ENCODE measurements around the gene PPP1R7. TPM values are rescaled to one million over a fixed set of nuclear protein-coding genes. Genes with fewer than 3 reads are reported as not detected.

PPP1R7 gene
- total RNA-seq, 1 donor from 2014 or later = 51.1 TPM

DNA sequence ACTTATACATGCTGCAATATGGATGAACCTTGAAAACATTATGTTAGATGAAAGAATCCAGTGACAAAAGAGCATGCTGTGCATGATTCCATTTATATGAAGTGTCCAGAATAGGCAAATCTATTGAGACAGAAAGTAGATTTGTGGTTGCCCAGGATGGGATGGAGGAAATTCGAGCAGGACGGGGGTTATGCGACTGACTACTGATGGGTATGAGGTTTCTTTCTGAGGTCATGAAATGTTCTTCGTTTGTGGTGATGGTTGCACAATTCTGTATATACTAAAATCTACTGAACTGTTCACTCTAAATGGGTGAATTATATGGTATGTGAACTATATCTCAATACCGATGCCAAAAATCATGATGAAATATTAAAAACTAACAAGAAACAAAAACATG is 29.3 kb upstream of the PPP1R7 start:
- Histone ChIP-seq H3K27ac (no peak overlapping the region), H3K9me3 (no peaks in the 10 kb centered on the region), H3K4me1 (no peaks in the 10 kb centered on the region), H3K27me3 (no peaks in the 10 kb centered on the region), H3K4me3 (no peak overlapping the region), H3K36me3 (no peaks in the 10 kb centered on the region)
- no peak for DNase-seq (ENCODE audit: extremely low spot score in 2 of 2)
- intact Hi-C loops (cut with DNase I) = no loop called here
- TF ChIP-seq, protein P1, sequence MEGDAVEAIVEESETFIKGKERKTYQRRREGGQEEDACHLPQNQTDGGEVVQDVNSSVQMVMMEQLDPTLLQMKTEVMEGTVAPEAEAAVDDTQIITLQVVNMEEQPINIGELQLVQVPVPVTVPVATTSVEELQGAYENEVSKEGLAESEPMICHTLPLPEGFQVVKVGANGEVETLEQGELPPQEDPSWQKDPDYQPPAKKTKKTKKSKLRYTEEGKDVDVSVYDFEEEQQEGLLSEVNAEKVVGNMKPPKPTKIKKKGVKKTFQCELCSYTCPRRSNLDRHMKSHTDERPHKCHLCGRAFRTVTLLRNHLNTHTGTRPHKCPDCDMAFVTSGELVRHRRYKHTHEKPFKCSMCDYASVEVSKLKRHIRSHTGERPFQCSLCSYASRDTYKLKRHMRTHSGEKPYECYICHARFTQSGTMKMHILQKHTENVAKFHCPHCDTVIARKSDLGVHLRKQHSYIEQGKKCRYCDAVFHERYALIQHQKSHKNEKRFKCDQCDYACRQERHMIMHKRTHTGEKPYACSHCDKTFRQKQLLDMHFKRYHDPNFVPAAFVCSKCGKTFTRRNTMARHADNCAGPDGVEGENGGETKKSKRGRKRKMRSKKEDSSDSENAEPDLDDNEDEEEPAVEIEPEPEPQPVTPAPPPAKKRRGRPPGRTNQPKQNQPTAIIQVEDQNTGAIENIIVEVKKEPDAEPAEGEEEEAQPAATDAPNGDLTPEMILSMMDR (IDR thresholded peaks at IDR 0.05) = no peak
- TF ChIP-seq POLR2AphosphoS5 (IDR thresholded peaks at IDR 0.05; ENCODE audit: insufficient read depth in 1 of 2, low read depth in 1 of 2) = no peak
- no peak for TF ChIP-seq POLR2A (IDR thresholded peaks at IDR 0.05)

DNA sequence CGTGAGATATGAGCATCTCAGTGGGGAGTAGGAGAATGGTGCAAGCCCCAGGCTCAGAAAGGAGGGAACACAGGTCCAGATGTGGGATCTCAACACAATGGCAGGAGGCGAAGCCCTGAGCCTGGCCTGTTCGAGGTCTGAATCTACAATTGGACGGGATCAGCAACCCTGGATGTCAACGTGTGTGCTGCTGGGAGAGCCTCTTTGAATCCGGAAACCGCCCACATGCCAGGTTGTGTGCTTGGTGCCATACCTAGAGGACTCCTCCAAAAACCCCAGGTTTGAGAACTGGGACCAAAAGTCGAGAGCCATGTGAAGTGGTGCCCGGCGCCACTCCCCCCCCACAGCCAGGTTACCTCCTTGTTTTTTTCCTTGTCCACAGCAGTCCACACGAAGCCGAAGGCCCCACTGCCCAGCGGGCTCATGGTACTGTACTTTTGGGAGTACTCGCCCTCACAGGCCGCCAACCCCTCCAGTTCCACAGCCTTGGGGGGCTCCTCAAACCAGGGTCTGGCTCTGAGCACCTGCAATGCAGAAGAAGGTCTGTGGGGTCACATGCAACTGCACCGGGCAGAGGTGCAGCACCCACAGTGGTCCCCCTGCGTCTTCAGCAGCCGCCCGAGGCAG is 27.8 kb upstream of the PPP1R7 start:
- H3K4me3 ChIP-seq = no peak overlapping the region
- no peaks in the 10 kb centered on the region for H3K9me3 ChIP-seq
- intact Hi-C loops (cut with DNase I) = no loop called here
- no peak overlapping the region for H3K27ac ChIP-seq
- no peak for TF ChIP-seq POLR2A (IDR thresholded peaks at IDR 0.05)
- no peak for TF ChIP-seq POLR2AphosphoS5 (IDR thresholded peaks at IDR 0.05; ENCODE audit: insufficient read depth in 1 of 2, low read depth in 1 of 2)
- TF ChIP-seq, protein P1 (IDR thresholded peaks at IDR 0.05) = no peak
- H3K4me1 ChIP-seq = no peaks in the 10 kb centered on the region
- no peaks in the 10 kb centered on the region for H3K27me3 ChIP-seq
- no peaks in the 10 kb centered on the region for H3K36me3 ChIP-seq
- no peak for DNase-seq (ENCODE audit: extremely low spot score in 2 of 2)

DNA sequence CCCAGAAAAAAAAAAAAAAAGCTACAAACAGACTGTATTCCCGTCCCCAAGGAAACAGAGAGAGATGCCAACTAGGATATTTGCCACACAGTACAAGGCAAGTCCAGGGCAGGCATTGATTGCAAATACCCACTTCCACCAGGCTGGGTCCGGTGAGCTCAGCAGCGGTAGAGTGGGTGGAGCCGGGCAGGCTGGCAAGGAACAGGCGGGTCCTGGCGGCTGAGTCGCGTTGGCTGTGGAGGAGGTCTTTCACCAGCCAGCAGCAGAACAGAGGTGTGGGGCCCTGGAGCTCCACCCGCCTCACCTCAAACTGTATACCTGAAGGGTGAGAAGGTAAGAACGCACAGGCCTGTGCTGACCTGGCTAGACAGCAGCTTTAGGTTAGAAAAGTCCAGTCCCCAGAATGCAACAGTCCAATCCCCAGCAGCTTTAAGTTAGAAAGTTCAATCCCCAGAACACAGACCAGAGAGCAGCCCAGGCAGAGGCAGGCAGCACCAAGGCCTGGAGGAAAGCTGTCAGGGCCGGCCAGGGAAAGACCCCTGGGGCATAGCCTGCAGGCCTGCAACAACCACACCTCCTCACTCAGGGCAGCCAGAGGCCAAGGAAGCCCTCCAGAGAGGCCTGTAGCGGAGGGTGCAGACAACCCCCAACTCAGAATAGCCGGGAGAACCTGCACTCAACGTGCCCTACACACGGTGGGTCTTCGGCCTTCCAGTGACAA is 26.3 kb upstream of the PPP1R7 start:
- no peaks in the 10 kb centered on the region for H3K27me3 ChIP-seq
- no peaks in the 10 kb centered on the region for H3K4me1 ChIP-seq
- H3K27ac ChIP-seq = no peak overlapping the region
- no peaks in the 10 kb centered on the region for H3K36me3 ChIP-seq
- no peak for DNase-seq (ENCODE audit: extremely low spot score in 2 of 2)
- intact Hi-C loops (cut with DNase I) = no loop called here
- TF ChIP-seq POLR2A (IDR thresholded peaks at IDR 0.05) (no peak), POLR2AphosphoS5 (IDR thresholded peaks at IDR 0.05; ENCODE audit: insufficient read depth in 1 of 2, low read depth in 1 of 2) (no peak)
- TF ChIP-seq, protein P1 (IDR thresholded peaks at IDR 0.05) = no peak
- no peaks in the 10 kb centered on the region for H3K9me3 ChIP-seq
- H3K4me3 ChIP-seq = no peak overlapping the region

DNA sequence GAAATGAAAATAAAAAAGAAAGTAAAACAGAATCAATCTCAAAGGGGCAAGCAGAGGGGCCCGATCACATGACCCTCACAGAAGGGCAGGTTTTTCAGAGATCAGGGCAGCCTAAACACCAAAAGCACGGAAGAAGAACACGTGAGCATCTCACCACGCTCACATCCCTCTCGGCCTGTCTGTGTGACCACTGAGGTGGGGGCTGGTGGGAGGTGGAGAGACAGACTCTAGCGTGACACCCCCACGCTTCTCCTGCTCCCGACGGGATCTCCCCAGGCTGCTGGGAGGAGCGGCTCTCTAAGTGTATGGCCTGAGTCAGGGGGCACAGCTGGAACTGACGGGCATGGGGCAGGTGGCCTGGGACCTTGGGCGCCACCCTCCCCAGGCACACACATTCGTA is 24.6 kb upstream of the PPP1R7 start:
- Histone ChIP-seq H3K27ac (no peak overlapping the region), H3K4me1 (no peaks in the 10 kb centered on the region), H3K4me3 (no peak overlapping the region), H3K9me3 (no peaks in the 10 kb centered on the region), H3K27me3 (no peaks in the 10 kb centered on the region), H3K36me3 (no peaks in the 10 kb centered on the region)
- intact Hi-C loops (cut with DNase I) = no loop called here
- DNase-seq (ENCODE audit: extremely low spot score in 2 of 2) = no peak
- TF ChIP-seq POLR2A (IDR thresholded peaks at IDR 0.05) (no peak), POLR2AphosphoS5 (IDR thresholded peaks at IDR 0.05; ENCODE audit: insufficient read depth in 1 of 2, low read depth in 1 of 2) (no peak)
- TF ChIP-seq, protein P1 (IDR thresholded peaks at IDR 0.05) = no peak

DNA sequence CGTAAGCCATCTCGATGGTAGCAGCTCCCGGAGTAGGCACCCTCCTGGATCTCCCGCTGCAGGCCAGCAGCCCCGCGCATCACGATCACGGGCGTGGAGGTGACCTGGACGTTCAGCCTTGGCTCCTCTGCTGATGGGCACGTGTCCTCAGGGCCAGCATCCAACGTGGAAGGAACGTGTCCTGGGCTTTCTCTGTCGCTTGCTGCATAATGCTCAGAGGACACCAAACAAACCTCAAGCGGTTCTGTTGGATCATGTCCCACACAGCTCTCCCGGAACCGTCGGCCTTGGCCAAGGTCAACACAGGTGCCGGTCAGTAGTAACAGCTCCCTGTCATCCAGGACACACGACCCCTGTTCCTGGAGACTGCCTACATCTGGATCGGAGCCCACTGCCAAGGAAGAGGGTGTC is 24.1 kb upstream of the PPP1R7 start:
- H3K27me3 ChIP-seq = no peaks in the 10 kb centered on the region
- no peak overlapping the region for H3K27ac ChIP-seq
- no peaks in the 10 kb centered on the region for H3K4me1 ChIP-seq
- DNase-seq (ENCODE audit: extremely low spot score in 2 of 2) = no peak
- H3K36me3 ChIP-seq = no peaks in the 10 kb centered on the region
- intact Hi-C loops (cut with DNase I) = no loop called here
- H3K9me3 ChIP-seq = no peaks in the 10 kb centered on the region
- H3K4me3 ChIP-seq = no peak overlapping the region
- TF ChIP-seq POLR2A (IDR thresholded peaks at IDR 0.05) = no peak
- TF ChIP-seq, protein P1 (IDR thresholded peaks at IDR 0.05) = no peak
- no peak for TF ChIP-seq POLR2AphosphoS5 (IDR thresholded peaks at IDR 0.05; ENCODE audit: insufficient read depth in 1 of 2, low read depth in 1 of 2)

Measured in vagina (tissue), 2 donors.